HG03439 (cell line): ENCODE measurements around the gene LMO7.

Experiments used
- ATAC-seq: cut with Tn5 transposase; IDR thresholded peaks from one replicate; pipeline ENCODE4 v1.9.1; 2021; ENCODE audit warnings: mild to moderate bottlenecking, moderate library complexity; ENCODE audit not compliant: unreplicated experiment

LMO7 gene

DNA sequence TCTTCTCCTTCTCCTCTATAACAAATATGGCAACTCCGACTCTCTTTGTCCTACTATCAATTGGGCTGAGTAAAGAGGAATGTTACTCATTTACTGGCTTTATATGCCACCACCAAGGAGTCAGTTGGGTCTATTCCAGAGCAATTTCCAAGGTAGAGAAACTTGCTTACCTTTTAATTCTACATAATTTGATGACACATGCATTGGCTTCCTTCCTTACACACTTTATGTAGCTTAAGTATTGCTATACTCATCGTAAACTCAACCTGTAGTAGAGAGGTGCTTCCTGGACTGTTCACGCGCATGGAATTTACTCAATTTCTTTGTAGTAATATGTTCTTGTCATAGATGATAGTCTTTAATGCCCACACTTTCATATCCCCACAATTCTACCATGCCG, 160.7 kb downstream of the LMO7 start:
- no peak for ATAC-seq

DNA sequence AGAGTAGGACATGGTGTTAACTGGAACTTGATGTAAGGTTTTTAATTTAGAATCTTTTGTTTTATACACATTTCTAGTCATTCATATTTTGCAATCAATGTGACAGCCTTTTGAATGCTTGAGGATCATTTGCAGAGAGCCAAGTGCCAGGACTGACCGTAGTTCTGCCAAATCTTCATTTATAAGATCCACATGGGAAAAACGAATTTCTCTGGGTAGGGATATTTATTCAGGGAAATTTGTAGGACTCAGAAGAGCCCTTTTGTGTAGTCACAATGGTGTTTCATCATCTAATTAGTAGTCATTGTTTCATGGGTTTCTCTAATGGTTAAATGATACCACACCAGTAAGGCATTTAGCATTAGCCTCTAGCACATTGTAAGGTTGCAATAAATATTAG, 161.1 kb downstream of the LMO7 start:
- ATAC-seq = no peak

DNA sequence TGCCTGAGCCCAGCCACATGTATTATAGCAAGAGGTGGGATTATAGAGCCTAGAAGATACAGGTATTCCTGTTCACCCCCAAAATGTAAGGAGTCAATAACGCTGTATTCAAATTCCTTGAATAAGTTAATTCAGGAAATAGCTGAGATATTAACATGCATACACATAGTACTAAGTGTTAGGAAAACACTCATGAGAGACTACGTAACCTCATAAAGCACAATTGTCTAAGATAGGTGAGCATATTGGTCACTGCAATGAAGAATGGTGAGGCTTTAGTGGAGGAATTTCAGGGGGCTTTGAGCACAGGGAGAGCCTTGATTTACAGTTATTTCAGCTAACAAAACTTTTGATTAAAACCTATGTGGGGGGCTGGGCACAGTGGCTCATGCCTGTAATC, 161.6 kb downstream of the LMO7 start:
- no peak for ATAC-seq

DNA sequence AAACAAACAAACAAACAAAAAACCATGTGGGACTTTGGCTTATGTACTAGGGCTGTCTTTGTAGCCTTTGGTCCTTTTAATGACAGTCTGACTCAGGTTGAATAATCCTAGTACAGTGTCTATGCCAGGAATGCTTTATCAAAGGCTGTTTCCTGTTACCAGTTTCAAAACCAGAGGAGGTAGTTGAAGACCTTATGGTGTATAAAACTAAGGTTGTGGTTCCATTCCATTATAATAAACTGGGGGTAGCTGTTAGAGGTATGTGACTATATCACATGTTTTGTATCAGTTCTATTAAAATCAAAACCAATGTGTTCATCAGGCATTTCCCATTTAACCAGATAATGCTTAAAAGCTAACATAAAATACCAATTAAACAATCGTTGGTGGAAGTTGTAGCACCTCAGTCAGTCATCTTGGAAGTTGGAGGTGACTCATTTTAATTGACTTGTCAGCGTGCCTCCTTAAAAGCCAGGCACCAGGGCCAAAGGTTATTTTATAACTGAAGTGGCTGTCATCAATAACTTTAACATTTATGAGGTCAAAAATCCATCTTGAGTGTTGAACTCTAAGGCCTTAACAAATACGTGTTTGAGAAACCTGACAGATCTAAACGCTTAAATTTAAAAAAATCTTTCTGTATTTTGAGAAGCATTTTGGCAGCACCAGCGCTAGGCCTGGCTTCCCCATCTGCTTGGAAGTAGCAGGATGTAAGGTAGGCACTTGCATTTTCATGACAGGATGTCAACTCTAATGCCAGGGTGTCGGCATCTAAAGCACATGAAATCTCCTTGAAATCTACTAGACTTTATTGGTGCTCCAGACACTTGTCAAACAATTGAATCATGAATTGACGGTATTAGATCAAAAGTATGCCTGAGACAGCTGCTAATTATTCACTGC, 162.5 kb downstream of the LMO7 start:
- no peak for ATAC-seq

DNA sequence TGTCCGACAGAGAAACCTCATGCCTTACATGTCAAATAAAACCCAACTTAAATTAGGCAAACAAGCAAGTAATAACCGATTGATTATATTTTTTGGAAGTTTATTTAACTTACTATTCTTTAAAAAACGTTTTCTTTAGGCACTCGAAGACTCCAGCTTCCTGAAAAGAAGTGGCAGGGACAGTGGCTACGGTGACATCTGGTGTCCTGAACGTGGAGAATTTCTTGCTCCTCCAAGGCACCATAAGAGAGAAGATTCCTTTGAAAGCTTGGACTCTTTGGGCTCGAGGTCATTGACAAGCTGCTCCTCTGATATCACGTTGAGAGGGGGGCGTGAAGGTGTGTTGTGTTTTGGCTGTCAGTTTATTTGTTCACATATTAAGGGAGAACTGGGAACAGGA, 164.4 kb downstream of the LMO7 start:
- no peak for ATAC-seq

DNA sequence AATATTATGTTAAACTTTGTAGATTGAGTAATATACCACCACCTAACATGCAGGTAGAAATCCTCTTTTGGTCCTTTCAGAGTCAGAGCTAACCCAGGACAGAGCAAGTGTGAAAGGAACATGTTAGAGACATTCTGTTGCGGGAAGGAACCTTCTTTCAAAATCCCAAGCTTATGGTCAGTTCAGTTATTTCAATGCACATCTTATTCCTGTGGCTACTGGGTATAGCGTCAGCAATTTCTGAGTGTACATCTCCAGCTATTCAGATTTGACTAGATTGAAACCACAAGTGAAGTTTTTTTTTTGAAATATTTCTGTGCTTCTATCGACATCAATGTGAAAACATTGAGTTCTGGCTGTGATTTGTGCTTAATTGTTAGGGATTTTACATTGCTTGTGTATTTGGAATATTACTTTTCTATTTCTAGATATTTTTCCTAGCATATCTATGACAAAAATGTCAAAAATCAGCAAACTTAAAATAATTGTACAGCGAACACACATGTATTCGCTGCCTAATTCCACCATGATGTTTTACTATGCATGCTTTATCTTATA, 165.3 kb downstream of the LMO7 start:
- no peak for ATAC-seq

DNA sequence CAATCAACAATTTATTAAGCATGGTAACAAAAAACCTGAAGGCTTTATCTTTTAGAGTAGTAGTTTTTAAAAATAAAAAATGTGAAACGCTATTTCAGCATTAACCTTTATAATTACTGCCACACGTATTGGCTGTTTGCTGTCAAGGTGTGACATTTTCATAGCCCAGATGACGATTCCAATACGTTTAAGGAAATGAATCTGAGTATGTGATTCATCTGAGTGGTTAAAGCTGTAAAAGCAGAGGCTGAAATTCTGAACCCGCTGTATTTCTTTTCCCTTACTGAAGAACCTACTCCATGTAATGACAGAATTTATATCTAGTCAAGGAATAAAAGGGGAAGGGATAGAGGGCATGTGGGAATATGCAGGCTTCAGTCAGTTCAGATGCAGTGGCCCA, 166.0 kb downstream of the LMO7 start:
- no peak for ATAC-seq

DNA sequence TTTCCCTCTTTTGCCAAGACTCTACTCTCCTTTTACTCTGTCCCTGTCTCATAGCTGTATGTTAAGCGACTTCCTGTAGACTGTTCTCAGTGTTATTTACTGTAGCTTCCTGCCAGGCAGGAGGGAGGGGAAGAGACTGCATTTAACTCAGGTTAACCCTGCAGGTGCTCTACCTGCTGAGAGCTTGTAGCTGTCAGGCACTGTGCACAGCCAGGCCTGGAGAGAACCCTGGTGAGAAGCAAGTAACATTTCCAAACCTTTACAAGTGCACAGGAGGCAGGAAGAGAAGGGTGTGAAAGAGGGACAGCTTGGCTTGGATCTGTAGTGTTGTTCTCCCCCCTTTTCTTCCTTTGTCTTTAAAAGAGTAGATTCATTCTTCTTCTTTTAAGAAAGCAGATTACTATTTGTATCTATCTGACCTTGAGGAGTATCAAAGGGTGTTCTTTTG, 167.1 kb downstream of the LMO7 start:
- no peak for ATAC-seq

DNA sequence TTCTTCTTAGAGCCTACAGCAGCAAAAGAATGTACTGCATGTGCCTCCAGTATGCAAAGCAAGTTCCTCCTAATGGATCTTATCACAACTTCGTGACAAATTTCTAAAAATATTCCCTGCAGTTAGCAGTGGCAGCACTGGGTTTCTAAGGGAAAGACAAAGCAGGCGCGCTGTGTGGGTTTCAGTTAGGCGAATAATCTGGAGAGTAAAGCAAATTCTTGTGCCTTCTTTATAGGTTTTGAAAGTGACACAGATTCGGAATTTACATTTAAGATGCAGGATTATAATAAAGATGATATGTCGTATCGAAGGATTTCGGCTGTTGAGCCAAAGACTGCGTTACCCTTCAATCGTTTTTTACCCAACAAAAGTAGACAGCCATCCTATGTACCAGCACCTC, 167.9 kb downstream of the LMO7 start:
- ATAC-seq = no peak

DNA sequence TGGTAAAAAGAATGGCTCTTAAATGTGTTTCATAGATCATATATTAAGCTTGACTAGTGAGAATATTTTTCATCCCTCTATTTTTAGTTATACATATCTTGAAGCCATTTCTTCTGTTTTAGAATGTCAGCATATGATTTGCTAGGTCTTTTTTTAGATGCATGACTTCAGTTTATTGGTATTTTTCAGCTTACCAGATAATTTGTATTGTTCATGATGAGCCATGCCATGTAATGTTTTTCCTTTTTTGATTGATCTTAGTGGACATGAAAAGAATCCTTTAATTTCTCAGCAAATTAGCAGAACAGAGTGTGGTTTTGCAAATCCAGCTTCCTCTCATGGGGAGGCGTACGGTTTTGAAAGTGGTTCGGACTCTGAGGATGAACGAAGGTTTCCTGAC, 168.5 kb downstream of the LMO7 start:
- ATAC-seq = no peak

DNA sequence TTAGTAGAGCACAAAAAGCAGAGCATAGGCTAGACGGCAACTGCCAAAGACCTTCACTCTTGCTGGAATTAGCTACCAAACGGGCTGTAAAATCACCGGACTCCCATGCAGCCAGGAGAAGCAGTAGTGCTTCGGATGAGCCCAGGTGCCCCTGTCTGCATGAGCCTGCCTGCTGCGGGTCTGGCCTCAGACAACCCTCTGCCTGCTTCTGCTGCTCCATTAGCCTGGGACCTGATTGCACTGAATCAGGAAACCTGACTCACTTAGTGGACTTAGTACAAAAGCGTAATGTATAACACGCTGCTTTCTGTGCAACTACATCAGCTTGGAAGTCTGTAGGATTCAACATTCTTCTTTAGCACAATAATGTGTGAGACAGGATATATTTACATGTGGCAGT, 170.0 kb downstream of the LMO7 start:
- no peak for ATAC-seq

DNA sequence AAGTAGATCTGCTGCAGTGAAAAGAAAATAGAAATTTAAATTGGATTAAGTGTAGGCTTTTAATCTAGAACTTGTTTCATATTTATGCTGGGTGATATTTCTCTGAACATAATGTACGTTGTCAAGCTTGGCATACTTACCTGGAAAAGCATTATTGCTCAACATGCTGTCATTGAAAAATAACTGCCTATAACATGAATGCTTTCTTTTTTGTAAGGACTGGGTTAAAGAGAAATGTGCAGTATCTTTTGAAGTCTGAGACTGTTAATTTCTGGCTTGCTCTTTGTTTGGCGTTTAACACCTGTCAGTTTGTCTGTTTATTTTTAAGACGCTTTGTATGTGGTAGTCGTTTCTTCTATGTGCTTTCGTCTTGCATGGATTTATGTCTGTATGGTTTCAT, 175.2 kb downstream of the LMO7 start:
- no peak for ATAC-seq

DNA sequence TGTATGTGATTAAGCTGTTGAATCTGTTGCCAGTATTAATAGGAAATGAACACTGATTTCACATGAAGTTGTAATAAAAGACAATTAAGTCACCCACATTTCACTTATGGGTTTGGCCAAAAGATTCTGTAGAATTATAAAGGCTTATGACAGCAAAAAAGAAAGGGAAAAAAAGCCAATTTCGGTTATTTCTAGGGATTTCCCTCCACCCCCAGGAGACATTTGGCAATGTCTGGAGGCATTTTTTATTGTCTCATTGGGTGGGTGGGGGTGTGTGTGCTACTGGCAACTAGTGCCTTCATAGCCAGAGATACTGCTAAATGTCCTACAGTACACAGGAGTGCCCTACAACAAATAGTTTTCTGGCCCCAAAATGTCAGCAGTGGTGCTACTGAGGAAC, 175.7 kb downstream of the LMO7 start:
- no peak for ATAC-seq

DNA sequence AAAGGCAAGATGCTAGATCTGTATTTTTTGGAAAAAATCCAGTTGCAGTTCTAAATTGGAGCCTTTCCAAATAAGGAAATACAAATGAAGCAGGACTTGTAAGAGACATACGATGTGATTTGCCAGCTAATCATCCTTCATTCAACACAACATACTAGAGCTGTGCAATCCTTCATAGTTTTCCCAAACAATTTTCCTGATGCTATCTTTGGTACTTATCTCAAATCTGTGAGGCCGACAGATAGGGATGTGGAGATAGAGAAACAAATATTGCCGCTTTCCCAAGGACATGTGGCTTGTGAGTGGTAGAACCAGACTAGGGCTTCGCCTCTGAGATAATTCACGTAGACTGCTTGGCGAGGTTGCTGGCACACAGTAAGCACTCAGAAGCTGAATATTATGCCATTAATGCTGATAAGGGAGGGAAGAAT, 176.6 kb downstream of the LMO7 start:
- ATAC-seq = no peak

DNA sequence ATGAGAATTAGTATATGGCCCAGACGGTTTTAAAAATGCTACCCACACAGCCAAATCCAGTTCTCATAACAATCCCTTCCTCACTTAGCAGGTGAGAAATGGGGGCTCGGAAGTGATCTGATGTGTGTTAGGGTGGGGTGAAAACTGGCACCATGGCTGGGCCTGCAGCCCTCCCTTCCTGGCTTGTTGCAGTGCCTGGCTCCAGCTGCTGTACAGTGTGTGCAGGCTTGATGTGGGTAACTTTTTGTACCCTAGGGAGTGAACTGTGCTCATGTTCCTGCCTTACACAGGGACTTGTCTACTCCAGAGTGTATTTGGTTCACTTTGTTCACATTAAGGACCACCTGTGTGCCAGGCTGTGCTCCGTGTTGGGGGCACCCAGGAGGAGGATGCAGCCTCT, 177.2 kb downstream of the LMO7 start:
- ATAC-seq = no peak

DNA sequence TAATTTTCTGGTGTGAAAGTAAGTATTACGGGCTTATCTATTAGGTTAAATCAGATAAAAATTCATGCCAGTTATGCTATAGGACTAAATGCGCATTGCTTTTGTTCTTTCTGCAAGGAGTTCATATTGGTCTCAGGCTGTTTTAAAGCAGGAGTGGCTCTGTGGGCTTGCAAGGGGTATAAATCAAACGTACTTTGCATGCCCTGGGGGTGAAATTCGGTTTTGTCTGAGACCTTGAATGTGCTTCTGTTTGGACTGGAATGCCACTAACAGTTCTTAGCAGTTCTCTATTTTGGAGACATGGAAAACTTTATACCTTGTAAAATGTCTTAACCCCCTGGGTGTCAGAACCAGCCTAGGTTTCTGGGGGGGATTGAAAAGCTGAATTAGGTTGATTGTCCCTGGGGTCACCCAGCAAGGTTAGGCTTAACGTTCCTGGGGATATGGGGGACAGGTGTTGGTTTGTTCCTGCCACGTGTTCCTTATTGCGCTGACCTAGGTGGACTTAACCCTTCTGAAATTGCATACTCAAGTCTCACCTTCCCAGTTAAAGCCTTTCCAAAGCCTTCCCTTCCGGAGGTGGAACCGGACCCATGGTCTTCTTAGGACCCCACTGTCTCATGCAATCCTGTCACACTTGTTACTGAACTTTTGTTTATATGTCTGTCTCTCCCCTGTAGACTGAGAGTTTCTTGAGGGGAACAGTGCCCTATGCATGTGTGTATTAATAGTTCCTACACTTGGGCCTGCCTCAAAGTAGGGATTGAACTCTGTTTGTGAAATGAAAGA, 182.2 kb downstream of the LMO7 start:
- no peak for ATAC-seq

DNA sequence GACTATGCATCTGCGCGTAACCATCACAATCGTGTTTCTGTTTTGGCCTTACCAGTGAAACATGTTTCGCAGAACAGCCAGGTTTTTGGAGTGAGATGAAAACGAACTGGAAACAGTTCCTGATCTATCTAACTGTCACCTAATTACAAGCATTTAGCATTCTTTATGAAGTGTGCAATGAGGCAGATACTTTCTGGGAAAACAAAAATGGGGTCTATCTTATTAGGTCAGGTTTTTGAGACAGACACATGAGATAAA, 182.8 kb downstream of the LMO7 start:
- ATAC-seq = no peak

DNA sequence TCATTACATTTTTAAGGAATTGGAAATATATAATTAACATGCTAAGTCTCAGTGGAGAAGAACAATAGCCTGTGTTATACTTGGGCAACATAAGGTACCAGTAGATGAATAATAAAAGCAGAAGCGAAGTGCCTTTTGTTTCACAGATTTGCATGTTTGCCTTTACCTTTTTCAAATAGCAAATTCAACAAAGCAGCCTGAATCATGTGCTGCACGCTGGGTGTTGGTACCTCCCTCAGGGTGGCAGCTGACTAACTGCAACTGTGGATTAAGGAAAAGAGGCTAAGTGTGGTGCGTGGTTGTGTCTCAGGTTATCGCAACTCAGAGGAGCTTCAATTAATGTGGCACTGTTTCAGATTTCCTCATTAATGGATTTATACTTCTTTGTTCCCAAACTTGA, 189.0 kb downstream of the LMO7 start:
- ATAC-seq = no peak

DNA sequence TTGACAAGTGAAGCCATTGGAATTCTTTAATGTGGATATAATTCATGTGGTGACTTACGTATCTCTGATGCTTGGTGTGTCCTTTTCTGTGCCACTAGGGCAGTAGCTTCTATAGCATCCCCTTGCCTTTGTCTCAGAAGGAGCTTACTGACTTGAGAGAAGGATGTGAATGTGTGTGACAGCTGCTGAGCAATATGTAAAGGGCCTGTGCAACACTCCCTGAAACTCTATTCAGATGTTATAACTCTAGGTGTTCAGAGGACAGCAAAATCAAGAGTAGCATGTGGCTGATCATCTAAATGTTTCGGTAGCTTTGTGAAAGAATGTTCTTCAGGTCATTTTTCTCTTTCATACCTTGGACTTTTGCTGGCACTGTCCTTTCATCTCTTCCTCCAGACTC, 189.5 kb downstream of the LMO7 start:
- no peak for ATAC-seq

DNA sequence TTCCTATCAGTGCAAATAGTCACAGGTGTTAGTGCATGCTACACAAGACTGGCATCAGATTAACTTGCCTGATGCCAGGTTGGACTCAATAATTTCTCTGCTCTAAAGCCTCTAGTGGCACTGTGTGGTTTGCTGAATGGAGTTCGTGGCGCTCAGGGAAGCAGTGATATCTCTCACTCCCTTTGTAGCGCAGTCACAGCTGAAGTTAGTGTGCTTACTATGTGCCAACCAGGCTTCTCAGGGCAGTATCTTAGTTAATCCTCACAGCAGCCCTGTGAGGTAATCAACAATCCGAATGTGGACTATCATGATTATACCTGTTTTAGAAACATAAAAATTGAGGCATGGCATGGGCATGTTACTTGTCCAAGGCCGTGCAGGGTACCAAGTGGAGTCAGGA, 190.3 kb downstream of the LMO7 start:
- no peak for ATAC-seq

DNA sequence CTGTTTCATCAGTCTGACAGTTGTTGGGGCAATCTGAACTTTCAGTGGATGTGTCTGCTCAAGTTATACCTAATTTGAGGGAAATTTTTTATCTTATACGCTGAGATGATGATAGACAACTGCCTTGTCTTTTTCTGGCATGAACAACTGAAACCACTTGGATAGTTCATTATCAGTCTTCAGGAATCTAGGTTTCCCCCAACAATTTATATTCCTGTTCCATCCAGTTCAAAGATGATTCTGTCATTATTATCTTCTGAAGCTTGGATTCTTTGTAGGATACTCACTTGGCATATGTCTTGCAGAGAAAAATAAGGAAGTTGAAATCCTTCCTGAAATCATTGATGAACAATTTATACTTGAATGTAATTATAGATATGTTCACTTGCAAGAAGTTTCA, 193.7 kb downstream of the LMO7 start:
- ATAC-seq = no peak

DNA sequence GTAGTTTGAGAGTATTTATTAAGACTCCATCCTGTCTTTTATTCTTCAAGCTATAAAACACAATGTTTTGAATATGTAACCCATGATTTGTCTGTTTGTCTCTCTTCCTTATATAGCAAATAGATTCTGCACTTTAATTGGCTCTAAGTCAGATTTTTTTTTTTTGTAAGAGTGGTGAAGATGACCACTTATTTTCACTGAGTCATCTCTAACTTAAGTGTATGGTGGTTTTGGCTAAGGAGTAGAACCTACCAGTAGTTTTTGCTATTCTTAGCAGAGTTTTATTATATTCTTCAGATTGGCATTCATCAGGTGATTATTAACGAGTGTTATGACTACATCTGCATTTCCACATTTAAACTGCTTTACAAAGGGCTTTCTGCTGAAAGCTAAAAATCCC, 194.7 kb downstream of the LMO7 start:
- no peak for ATAC-seq
